ENCODE results near the gene PPM1N.

The PPM1N gene

GRCh38 chr19:45542234-45542668, 44.0 kb downstream of the PPM1N start:
- no peak for DNase-seq

- DNase-seq = no peak
These were observed 49.0 kb downstream of the PPM1N start for GRCh38 chr19:45547211-45547770.

DNA sequence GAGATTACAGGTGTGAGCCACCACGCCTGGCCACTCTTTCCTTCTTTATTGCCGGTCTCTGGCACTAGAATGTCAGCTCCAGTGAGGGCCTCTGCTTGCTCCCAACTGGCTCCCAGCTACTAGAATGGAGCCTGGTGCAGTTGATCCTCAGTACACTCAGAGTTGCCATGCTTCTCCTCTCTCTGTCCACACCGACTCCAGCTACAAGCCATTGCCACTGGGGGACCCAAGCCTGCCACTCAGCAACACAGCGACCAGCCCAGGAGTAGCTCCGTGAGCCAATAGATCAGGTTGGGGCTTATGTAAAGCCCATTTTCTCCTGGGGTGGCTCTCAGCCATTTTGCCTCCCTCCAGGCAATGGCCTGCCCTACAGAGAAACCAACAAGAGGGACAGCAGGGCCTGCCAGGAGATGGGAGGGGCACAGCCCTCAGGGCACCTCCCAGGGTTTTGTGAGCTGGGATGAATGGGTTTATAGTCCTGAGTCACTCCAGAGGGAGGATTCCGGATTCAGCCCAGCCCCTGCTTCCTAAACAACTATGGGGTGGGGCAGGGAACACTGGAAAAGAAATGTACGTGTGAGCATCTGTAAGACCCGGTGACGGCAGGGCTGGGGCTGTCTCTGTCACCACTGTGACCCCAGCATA, 49.8 kb downstream of the PPM1N start:
- DNase-seq = no peak

Measured in inflammatory macrophage treated with lipopolysaccharide for 4 hours (primary cell).